ENCODE results near the gene RIOK2. TPM values are rescaled to one million over a fixed set of nuclear protein-coding genes. Genes with fewer than 3 reads are reported as not detected.

The RIOK2 gene
- total and polyA plus RNA-seq, 9 of the 15 experiments (the other 6 are each of a cell fraction or from before 2014, with no cell fraction given), result 22.9 to 97.6 (median 47.8) TPM

DNA sequence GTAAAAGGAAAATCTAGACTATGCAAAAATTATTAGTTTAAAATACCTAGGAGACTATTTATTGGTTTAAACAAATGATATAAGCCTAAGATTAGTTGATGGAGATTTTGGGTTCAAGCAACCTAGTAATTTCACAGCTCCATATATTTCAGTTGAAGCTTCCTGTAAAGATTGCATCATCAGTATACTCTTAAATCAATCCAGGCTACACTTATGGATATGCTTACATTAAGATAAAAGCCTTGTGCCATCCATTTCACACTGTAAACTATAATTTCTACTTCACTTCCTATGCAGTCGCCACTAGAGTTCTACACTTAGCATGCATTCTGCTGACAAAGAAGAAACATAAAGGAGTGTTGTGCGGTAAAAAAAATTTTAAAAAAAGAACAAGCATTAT is 33.3 kb downstream of the RIOK2 start:
- H3K9me1 ChIP-seq (ENCODE audit: control insufficient read depth, insufficient read depth, low read length), result no peaks in the 10 kb centered on the region
- ChIA-PET CTCF (ENCODE audit: low intra/inter-chr PET ratio) (no interaction called here), POLR2A (no interaction called here)
- H2AFZ ChIP-seq (ENCODE audit: low read depth, low read length), result no peak overlapping the region
- H3K27me3 ChIP-seq (ENCODE audit: control insufficient read depth in 2 of 2, insufficient read depth in 2 of 2, low read length in 2 of 2), result no peaks in the 10 kb centered on the region
- no peaks in the 10 kb centered on the region; a peak in 1 of 5 replicates for H3K4me1 ChIP-seq (replicated peaks in 1 of 2; ENCODE audit: control insufficient read depth in 2 of 2, insufficient read depth in 2 of 2, low read length in 2 of 2)
- no peak overlapping the region for H3K4me3 ChIP-seq
- no TSS peak for BruUV-seq (replicated peaks)
- in situ Hi-C loops (cut with MboI), result loop anchor here (5.0 kb wide), 1 partner anchor 137 kb away; no protein-coding TSS in a partner anchor
- H4K20me1 ChIP-seq (replicated peaks; ENCODE audit: control insufficient read depth, insufficient read depth, low read length), result no peaks in the 10 kb centered on the region
- H3K4me2 ChIP-seq (ENCODE audit: insufficient read depth, low read length), result no peak overlapping the region
- no peaks in the 10 kb centered on the region for H3K79me2 ChIP-seq (ENCODE audit: control insufficient read depth, insufficient read depth, low read length)
- FAIRE-seq (no peak), DNase-seq (ENCODE audit: extremely low read depth in 1 of 4, low spot score in 3 of 4) (no peak), ATAC-seq (peak; percentile 49; the same call in 2 of the 3 replicates)
- intact Hi-C loops (cut with micrococcal nuclease), result no loop called here
- WGBS (ENCODE audit: insufficient coverage, low coverage, missing lambda C conversion rate), result 60% methylated on average over 2 of the region's 2 CpGs
- H3K9me3 ChIP-seq (replicated peaks; ENCODE audit: control insufficient read depth, insufficient read depth, low read depth, low read length), result no peaks in the 10 kb centered on the region
- H3K27ac ChIP-seq (ENCODE audit: extremely low read depth, low read depth, low read length), result no peak overlapping the region
- H3K36me3 ChIP-seq (ENCODE audit: control insufficient read depth, insufficient read depth, low read length), result no peaks in the 10 kb centered on the region
- H3K9ac ChIP-seq (ENCODE audit: insufficient read depth in 1 of 2, low read depth in 2 of 2, low read length in 2 of 2), result no peak overlapping the region
- no peak for TF ChIP-seq PBX2 (CRISPR knock-in tag; IDR thresholded peaks at IDR 0.05; ENCODE audit: low read depth)
- TF ChIP-seq PBX2 (tag; conservative IDR thresholded peaks at IDR 0.05; ENCODE audit: low read depth), result peak; percentile 68
- no peak for TF ChIP-seq SLC30A9 (CRISPR knock-in tag; IDR thresholded peaks at IDR 0.05)
- peak; percentile 40; the same call in 1 of the 2 replicates for TF ChIP-seq JUND (IDR thresholded peaks at IDR 0.05; ENCODE audit: borderline replicate concordance, low read depth, low read length)
- no peak for TF ChIP-seq JUND (tag; IDR thresholded peaks at IDR 0.05; ENCODE audit: borderline replicate concordance, low read depth, low read length)
- TF ChIP-seq, protein P1, sequence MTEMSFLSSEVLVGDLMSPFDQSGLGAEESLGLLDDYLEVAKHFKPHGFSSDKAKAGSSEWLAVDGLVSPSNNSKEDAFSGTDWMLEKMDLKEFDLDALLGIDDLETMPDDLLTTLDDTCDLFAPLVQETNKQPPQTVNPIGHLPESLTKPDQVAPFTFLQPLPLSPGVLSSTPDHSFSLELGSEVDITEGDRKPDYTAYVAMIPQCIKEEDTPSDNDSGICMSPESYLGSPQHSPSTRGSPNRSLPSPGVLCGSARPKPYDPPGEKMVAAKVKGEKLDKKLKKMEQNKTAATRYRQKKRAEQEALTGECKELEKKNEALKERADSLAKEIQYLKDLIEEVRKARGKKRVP (CRISPR knock-in tag; IDR thresholded peaks at IDR 0.05), result 0 out of 2 replicates have a peak, but pooled peaks have one; percentile 9
- TF ChIP-seq, protein P2, sequence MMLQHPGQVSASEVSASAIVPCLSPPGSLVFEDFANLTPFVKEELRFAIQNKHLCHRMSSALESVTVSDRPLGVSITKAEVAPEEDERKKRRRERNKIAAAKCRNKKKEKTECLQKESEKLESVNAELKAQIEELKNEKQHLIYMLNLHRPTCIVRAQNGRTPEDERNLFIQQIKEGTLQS (IDR thresholded peaks at IDR 0.05), result peak; percentile 94
- TF ChIP-seq, protein P2 (CRISPR knock-in tag; conservative IDR thresholded peaks at IDR 0.05), result no peak
- TF ChIP-seq, protein P3, sequence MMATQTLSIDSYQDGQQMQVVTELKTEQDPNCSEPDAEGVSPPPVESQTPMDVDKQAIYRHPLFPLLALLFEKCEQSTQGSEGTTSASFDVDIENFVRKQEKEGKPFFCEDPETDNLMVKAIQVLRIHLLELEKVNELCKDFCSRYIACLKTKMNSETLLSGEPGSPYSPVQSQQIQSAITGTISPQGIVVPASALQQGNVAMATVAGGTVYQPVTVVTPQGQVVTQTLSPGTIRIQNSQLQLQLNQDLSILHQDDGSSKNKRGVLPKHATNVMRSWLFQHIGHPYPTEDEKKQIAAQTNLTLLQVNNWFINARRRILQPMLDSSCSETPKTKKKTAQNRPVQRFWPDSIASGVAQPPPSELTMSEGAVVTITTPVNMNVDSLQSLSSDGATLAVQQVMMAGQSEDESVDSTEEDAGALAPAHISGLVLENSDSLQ (IDR thresholded peaks at IDR 0.05), result peak; percentile 32; the same call in 1 of the 2 replicates
- TF ChIP-seq, protein P4, sequence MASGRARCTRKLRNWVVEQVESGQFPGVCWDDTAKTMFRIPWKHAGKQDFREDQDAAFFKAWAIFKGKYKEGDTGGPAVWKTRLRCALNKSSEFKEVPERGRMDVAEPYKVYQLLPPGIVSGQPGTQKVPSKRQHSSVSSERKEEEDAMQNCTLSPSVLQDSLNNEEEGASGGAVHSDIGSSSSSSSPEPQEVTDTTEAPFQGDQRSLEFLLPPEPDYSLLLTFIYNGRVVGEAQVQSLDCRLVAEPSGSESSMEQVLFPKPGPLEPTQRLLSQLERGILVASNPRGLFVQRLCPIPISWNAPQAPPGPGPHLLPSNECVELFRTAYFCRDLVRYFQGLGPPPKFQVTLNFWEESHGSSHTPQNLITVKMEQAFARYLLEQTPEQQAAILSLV (tag; IDR thresholded peaks at IDR 0.05), result 0 out of 2 replicates have a peak, but pooled peaks have one; percentile 26
- peak; percentile 38; the same call in 1 of the 2 replicates for TF ChIP-seq ATF7 (IDR thresholded peaks at IDR 0.05)
- TF ChIP-seq ZSCAN32 (CRISPR knock-in tag; IDR thresholded peaks at IDR 0.05), result 0 out of 2 replicates have a peak, but pooled peaks have one; percentile 26
- TF ChIP-seq, protein P5, sequence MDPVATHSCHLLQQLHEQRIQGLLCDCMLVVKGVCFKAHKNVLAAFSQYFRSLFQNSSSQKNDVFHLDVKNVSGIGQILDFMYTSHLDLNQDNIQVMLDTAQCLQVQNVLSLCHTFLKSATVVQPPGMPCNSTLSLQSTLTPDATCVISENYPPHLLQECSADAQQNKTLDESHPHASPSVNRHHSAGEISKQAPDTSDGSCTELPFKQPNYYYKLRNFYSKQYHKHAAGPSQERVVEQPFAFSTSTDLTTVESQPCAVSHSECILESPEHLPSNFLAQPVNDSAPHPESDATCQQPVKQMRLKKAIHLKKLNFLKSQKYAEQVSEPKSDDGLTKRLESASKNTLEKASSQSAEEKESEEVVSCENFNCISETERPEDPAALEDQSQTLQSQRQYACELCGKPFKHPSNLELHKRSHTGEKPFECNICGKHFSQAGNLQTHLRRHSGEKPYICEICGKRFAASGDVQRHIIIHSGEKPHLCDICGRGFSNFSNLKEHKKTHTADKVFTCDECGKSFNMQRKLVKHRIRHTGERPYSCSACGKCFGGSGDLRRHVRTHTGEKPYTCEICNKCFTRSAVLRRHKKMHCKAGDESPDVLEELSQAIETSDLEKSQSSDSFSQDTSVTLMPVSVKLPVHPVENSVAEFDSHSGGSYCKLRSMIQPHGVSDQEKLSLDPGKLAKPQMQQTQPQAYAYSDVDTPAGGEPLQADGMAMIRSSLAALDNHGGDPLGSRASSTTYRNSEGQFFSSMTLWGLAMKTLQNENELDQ (CRISPR knock-in tag; IDR thresholded peaks at IDR 0.05; ENCODE audit: borderline replicate concordance), result no peak

Measured in K562 (cell line).